Measurements from ENCODE around the gene SPTAN1. TPM values are rescaled to one million over a fixed set of nuclear protein-coding genes. Genes with fewer than 3 reads are reported as not detected.
A peak's percentile ranks its signal among the peaks of the same experiment; 100 is the strongest.
"Not testable (repeated sequence)": the region's sequence is repeated elsewhere in the genome, so short reads cannot be mapped to it uniquely, and the experiment has no call there.

SPTAN1 gene
- 229 TPM for total RNA-seq (2021; ENCODE audit: unreplicated experiment)
- 180 TPM for polyA plus RNA-seq (2012; ENCODE audit: insufficient read length)
- percentile 80 among the genes with signal in this experiment for Bru-seq, nascent RNA
- percentile 87 among the genes with signal in this experiment for BruChase-seq, experiment 1, labeled RNA remaining after a 2-hour chase
- percentile 94 among the genes with signal in this experiment for BruChase-seq, experiment 2, labeled RNA remaining after a 6-hour chase
- long read RNA-seq, full-length matches to known transcripts, result 27 of 135 reads
- long read RNA-seq, partial matches to known transcripts, result 96 of 135 reads
- long read RNA-seq, other reads (novel, unspliced or antisense), result 12 of 135 reads

DNA sequence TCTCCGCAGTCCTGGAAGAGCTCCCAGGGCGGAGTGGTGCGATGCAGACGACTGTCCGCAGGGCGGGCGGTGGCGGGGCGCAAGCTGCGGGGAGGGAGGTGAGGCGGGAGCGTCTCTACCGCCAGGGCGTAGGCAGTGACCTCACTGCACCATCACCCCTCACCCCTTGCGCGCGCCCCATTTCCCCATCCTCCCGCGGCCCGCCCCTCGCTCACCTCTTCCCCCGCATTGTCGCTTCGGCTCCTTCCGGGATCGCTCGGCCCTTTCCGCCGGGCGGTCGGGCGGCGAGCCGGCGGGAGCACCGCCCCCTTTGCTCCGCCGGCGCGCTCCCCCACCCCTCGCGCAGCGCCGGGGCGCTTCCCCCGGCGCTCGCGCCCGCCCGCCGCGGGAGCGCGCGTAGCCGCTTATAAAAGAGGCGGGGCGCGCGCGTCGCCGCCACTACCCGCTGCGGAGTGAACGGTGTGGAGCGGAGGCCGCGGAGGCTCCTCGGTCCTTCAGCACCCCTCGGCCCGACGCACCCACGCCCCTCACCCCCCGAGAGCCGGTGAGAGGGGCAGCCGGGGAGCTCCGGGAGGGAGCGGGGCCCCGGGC lies at the start of gene SPTAN1:
TSS of gene SPTAN1 (plus strand) at position 435 of the 591 bp plus-strand sequence. CDS start 14,154 bp downstream, outside the sequence.
- BruUV-seq (replicated peaks), result no TSS peak
- CTCF ChIA-PET, result no interaction called here
- DNase-seq (ENCODE audit: low read depth, low spot score), result peak; percentile 46
- no peak; the same call in 1 of the 2 replicates for TF ChIP-seq SIN3A (IDR thresholded peaks at IDR 0.05; ENCODE audit: borderline replicate concordance, insufficient read depth, low read depth, low read length)
- peak; percentile 98 for TF ChIP-seq POLR2AphosphoS5 (IDR thresholded peaks at IDR 0.05; ENCODE audit: low read depth, low read length)
- TF ChIP-seq TCF7L2 (IDR thresholded peaks at IDR 0.05; ENCODE audit: low read depth, low read length), result no peak
- no peak for TF ChIP-seq REST (IDR thresholded peaks at IDR 0.05; ENCODE audit: insufficient read depth in 1 of 2, low read depth in 2 of 2, low read length in 1 of 2)
- in situ Hi-C loops (cut with HindIII; ENCODE audit: low pct_unique_long_range_greater_than_20kb, low sequenced_read_pairs) (no loop called here), intact Hi-C loops (cut with micrococcal nuclease; ENCODE audit: unreplicated experiment) (no loop called here)
- no peaks in the 10 kb centered on the region for H3K27me3 ChIP-seq (ENCODE audit: control insufficient read depth, insufficient read depth, low read length)
- H3K4me3 ChIP-seq (ENCODE audit: low read depth in 2 of 2, low read length in 2 of 2), result peak within 1 kb of the TSS; percentile 80 to 83
- no peaks in the 10 kb centered on the region for H3K36me3 ChIP-seq (ENCODE audit: control insufficient read depth, insufficient read depth, low read length)
- peak within 1 kb of the TSS; percentile 89 for H3K27ac ChIP-seq (ENCODE audit: low read length)
- peaks cover 32% of the 10 kb centered on the region for H3K4me1 ChIP-seq (ENCODE audit: control insufficient read depth, insufficient read depth, low read length)
- POLR2A ChIA-PET, result interaction anchor here (0.6 to 0.8 kb wide), 2 partner anchors 11 to 24 kb away, joined by 3 to 4 read pairs; no protein-coding TSS in a partner anchor
- ATAC-seq, result peak; percentile 84
- no peaks in the 10 kb centered on the region for H3K9me3 ChIP-seq (ENCODE audit: control insufficient read depth, insufficient read depth, low read depth, low read length)

DNA sequence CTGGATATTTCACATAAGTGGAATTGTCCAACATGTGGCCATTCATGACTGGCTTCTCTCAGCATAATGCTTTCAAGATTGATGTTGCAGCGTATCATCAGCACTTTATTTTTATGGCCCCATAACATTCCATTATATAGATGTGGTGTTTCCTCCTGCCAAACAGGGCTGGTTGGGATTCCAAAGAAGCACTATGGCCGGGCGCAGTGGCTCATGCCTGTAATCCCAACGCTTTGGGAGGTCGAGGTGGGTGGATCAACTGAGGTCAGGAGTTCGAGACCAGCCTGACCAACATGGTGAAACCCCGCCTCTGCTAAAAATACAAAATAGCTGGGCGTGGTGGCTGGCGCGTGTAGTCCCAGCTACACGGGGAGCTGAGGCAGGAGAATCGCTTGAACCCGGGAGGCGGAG lies 49.0 kb upstream of the SPTAN1 start:
- H3K27me3 ChIP-seq (ENCODE audit: control insufficient read depth, insufficient read depth, low read length); H3K9me3 ChIP-seq (ENCODE audit: control insufficient read depth, insufficient read depth, low read depth, low read length); POLR2A ChIA-PET; DNase-seq (ENCODE audit: low read depth, low spot score); BruUV-seq (replicated peaks); intact Hi-C loops (cut with micrococcal nuclease; ENCODE audit: unreplicated experiment); ATAC-seq; H3K4me1 ChIP-seq (ENCODE audit: control insufficient read depth, insufficient read depth, low read length); CTCF ChIA-PET; in situ Hi-C loops (cut with HindIII; ENCODE audit: low pct_unique_long_range_greater_than_20kb, low sequenced_read_pairs); H3K36me3 ChIP-seq (ENCODE audit: control insufficient read depth, insufficient read depth, low read length): not testable (repeated sequence)
- peak overlapping the region; percentile 78 for H3K27ac ChIP-seq (ENCODE audit: low read length)
- H3K4me3 ChIP-seq (ENCODE audit: low read depth in 2 of 2, low read length in 2 of 2), result peak overlapping the region; percentile 90 to 91; a peak in 3 of 4 replicates

- ChIA-PET CTCF (no interaction called here), POLR2A (no interaction called here)
- in situ Hi-C loops (cut with HindIII; ENCODE audit: low pct_unique_long_range_greater_than_20kb, low sequenced_read_pairs) (no loop called here), intact Hi-C loops (cut with micrococcal nuclease; ENCODE audit: unreplicated experiment) (no loop called here)
- DNase-seq (ENCODE audit: low read depth, low spot score) (no peak), ATAC-seq (peak; percentile 59)
- Histone ChIP-seq H3K9me3 (ENCODE audit: control insufficient read depth, insufficient read depth, low read depth, low read length) (no peaks in the 10 kb centered on the region), H3K4me1 (ENCODE audit: control insufficient read depth, insufficient read depth, low read length) (peaks cover 7% of the 10 kb centered on the region), H3K4me3 (ENCODE audit: low read depth in 2 of 2, low read length in 2 of 2) (peak overlapping the region; percentile 90 to 91), H3K27ac (ENCODE audit: low read length) (peak overlapping the region; percentile 78), H3K36me3 (ENCODE audit: control insufficient read depth, insufficient read depth, low read length) (peaks cover 5% of the 10 kb centered on the region; the same call in 1 of the 2 replicates), H3K27me3 (ENCODE audit: control insufficient read depth, insufficient read depth, low read length) (no peaks in the 10 kb centered on the region)
- TF ChIP-seq TCF7L2 (IDR thresholded peaks at IDR 0.05; ENCODE audit: low read depth, low read length), result no peak
- TF ChIP-seq POLR2AphosphoS5 (IDR thresholded peaks at IDR 0.05; ENCODE audit: low read depth, low read length), result no peak
- TF ChIP-seq SIN3A (IDR thresholded peaks at IDR 0.05; ENCODE audit: borderline replicate concordance, insufficient read depth, low read depth, low read length), result no peak
- TF ChIP-seq, protein P1, sequence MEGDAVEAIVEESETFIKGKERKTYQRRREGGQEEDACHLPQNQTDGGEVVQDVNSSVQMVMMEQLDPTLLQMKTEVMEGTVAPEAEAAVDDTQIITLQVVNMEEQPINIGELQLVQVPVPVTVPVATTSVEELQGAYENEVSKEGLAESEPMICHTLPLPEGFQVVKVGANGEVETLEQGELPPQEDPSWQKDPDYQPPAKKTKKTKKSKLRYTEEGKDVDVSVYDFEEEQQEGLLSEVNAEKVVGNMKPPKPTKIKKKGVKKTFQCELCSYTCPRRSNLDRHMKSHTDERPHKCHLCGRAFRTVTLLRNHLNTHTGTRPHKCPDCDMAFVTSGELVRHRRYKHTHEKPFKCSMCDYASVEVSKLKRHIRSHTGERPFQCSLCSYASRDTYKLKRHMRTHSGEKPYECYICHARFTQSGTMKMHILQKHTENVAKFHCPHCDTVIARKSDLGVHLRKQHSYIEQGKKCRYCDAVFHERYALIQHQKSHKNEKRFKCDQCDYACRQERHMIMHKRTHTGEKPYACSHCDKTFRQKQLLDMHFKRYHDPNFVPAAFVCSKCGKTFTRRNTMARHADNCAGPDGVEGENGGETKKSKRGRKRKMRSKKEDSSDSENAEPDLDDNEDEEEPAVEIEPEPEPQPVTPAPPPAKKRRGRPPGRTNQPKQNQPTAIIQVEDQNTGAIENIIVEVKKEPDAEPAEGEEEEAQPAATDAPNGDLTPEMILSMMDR (IDR thresholded peaks at IDR 0.05), result no peak
- TF ChIP-seq REST (IDR thresholded peaks at IDR 0.05; ENCODE audit: insufficient read depth in 1 of 2, low read depth in 2 of 2, low read length in 1 of 2), result no peak
- no TSS peak for BruUV-seq (replicated peaks)
Observed at GRCh38 chr9:128503870-128504269, 48.5 kb upstream of the SPTAN1 start.
